PFSK-1 (cell line): Measurements from ENCODE around the gene MAML2.

ENCODE experiments used
- TAF1 ChIP-seq: IDR thresholded peaks from 2 replicates; pipeline ENCODE4 v1.6.1; 2012; ENCODE audit warnings: low read length, control low read depth, borderline replicate concordance; ENCODE audit not compliant: insufficient read depth
- TF ChIP-seq, protein P1 (sequence below), 2 experiments: IDR thresholded peaks; 2 replicates each; pipeline versions ENCODE4 v1.6.1 to v1.8.0; 2011 to 2012; ENCODE audit warnings: low read depth in 2 of 2, low read length in 2 of 2, control low read depth in 1 of 2, inconsistent platforms in 1 of 2, mild to moderate bottlenecking in 1 of 2, moderate library complexity in 1 of 2; ENCODE audit not compliant: insufficient read depth in 1 of 2

DNA sequence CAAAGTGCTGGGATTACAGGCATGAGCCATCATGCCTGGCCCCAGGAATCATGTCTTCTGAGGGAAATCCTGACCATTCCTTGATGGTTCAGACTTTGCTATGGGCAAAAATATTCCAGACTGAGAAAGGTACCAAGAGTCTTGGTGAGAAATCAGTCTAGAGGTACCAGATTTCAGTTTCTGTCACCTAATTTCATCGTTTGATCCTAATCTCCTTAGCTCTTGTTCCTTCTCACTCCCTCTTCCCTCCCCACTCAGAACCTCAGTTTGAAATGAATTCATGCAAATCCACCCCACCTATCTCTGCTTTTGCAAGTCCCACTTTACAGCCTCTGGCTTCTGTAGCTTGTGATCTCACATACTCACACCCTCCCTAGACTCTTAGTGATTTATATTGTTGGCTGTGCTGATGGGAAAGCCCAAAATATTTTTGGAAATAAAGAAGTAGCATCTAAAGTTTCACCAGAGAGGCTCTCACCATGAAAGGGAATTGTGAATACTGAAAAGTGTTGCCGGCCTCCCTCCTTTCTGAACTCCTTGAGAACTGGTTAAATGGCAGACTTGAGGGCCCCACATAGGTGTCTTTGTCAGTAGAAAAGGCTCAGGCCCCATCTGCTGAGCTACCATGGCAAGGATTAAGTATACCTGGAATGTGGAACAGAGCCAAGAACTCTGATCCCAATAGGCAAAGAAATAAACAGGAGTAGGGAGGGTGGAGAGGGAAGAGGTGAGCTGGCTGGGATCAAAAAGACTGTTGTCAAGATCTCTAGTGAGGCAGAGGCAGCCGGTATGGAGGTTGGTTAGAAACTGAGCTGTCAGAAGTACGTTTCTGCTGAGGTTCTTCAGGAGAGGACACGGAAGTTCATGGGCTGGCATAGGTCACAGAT, 228.6 kb downstream of the MAML2 start:
- TF ChIP-seq, protein P1, sequence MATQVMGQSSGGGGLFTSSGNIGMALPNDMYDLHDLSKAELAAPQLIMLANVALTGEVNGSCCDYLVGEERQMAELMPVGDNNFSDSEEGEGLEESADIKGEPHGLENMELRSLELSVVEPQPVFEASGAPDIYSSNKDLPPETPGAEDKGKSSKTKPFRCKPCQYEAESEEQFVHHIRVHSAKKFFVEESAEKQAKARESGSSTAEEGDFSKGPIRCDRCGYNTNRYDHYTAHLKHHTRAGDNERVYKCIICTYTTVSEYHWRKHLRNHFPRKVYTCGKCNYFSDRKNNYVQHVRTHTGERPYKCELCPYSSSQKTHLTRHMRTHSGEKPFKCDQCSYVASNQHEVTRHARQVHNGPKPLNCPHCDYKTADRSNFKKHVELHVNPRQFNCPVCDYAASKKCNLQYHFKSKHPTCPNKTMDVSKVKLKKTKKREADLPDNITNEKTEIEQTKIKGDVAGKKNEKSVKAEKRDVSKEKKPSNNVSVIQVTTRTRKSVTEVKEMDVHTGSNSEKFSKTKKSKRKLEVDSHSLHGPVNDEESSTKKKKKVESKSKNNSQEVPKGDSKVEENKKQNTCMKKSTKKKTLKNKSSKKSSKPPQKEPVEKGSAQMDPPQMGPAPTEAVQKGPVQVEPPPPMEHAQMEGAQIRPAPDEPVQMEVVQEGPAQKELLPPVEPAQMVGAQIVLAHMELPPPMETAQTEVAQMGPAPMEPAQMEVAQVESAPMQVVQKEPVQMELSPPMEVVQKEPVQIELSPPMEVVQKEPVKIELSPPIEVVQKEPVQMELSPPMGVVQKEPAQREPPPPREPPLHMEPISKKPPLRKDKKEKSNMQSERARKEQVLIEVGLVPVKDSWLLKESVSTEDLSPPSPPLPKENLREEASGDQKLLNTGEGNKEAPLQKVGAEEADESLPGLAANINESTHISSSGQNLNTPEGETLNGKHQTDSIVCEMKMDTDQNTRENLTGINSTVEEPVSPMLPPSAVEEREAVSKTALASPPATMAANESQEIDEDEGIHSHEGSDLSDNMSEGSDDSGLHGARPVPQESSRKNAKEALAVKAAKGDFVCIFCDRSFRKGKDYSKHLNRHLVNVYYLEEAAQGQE (IDR thresholded peaks at IDR 0.05; ENCODE audit: insufficient read depth in 1 of 2, low read depth in 2 of 2, low read length in 2 of 2) = no peak
- no peak for TF ChIP-seq TAF1
